KMS-11 (cell line): Measurements from ENCODE around the gene FAM180A.
"Not testable (repeated sequence)": the region's sequence is repeated elsewhere in the genome, so short reads cannot be mapped to it uniquely, and the experiment has no call there.

Experiments
- H2AFZ ChIP-seq: fragments of 200-600 bp; sonication (generic); 2 replicates; pipeline ENCODE4 v1.6.1; 2016; ENCODE audit warnings: antibody characterized with exemption, mixed run types, low read depth
- H3K27ac ChIP-seq: fragments of 200-600 bp; sonication (generic); 2 replicates; pipeline ENCODE4 v1.6.1; 2016; ENCODE audit warnings: mild to moderate bottlenecking, mixed run types
- H3K27me3 ChIP-seq: fragments of 200-600 bp; sonication (generic); 2 replicates; pipeline ENCODE4 v1.6.1; 2017; ENCODE audit warnings: mild to moderate bottlenecking, low read depth, mixed run types, moderate library complexity; ENCODE audit not compliant: insufficient read depth
- H3K36me3 ChIP-seq: fragments of 200-600 bp; sonication (generic); 2 replicates; pipeline ENCODE4 v1.6.1; 2017; ENCODE audit warnings: mild to moderate bottlenecking, mixed run types; ENCODE audit not compliant: insufficient read depth
- H3K4me1 ChIP-seq: fragments of 200-600 bp; sonication (generic); 2 replicates; pipeline ENCODE4 v1.6.1; 2016; ENCODE audit warnings: mild to moderate bottlenecking, low read depth, mixed run types; ENCODE audit not compliant: poor library complexity, severe bottlenecking
- H3K4me2 ChIP-seq: fragments of 200-600 bp; sonication (generic); 2 replicates; pipeline ENCODE4 v1.7.0; 2016; ENCODE audit warnings: mild to moderate bottlenecking, mixed run types
- H3K4me3 ChIP-seq: fragments of 200-600 bp; sonication (generic); IDR thresholded peaks from 2 replicates; pipeline ENCODE4 v1.6.1; 2017; ENCODE audit warnings: low read depth, low read length, mixed read lengths; ENCODE audit not compliant: insufficient read depth
- H3K79me2 ChIP-seq: fragments of 200-600 bp; sonication (generic); 2 replicates; pipeline ENCODE4 v1.6.1; 2016; ENCODE audit warnings: low read depth, mixed run types; ENCODE audit not compliant: insufficient read depth
- H3K9ac ChIP-seq: fragments of 200-600 bp; sonication (generic); 2 replicates; pipeline ENCODE4 v1.6.1; 2016; ENCODE audit warnings: mild to moderate bottlenecking, mixed run types
- H4K20me1 ChIP-seq: fragments of 200-600 bp; sonication (generic); 2 replicates; pipeline ENCODE4 v1.6.1; 2016; ENCODE audit warnings: mild to moderate bottlenecking, mixed run types; ENCODE audit not compliant: insufficient read depth
- TF ChIP-seq, protein P1 (sequence below): fragments of 200-600 bp; sonication (generic); conservative IDR thresholded peaks from 2 replicates; pipeline ENCODE4 v1.6.1; 2017; ENCODE audit warnings: low read depth, mild to moderate bottlenecking, antibody characterized with exemption, low read length, moderate library complexity, mixed read lengths

Gene FAM180A

DNA sequence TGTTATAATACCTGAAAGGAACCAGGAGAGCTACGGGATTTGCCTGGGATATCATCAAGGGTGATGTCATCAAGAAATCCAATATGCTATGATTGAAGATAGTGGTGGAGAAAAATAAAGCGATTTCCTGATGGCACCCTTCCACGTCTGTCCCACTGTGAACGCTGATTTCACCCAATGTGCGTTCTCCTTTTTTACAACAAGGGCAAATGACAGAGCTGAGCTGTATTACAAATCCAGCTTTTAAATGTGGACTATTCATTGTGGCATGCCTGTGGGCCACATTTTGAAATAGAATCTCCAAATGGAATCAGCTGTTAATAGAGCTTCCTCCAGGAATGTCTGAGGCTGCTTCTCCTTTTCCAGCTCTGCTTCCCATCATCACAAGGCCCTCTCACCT is 43.9 kb downstream of the FAM180A start:
- no peaks in the 10 kb centered on the region for H4K20me1 ChIP-seq
- H3K4me3 ChIP-seq: no peak overlapping the region
- no peak overlapping the region for H3K9ac ChIP-seq
- TF ChIP-seq, protein P1, sequence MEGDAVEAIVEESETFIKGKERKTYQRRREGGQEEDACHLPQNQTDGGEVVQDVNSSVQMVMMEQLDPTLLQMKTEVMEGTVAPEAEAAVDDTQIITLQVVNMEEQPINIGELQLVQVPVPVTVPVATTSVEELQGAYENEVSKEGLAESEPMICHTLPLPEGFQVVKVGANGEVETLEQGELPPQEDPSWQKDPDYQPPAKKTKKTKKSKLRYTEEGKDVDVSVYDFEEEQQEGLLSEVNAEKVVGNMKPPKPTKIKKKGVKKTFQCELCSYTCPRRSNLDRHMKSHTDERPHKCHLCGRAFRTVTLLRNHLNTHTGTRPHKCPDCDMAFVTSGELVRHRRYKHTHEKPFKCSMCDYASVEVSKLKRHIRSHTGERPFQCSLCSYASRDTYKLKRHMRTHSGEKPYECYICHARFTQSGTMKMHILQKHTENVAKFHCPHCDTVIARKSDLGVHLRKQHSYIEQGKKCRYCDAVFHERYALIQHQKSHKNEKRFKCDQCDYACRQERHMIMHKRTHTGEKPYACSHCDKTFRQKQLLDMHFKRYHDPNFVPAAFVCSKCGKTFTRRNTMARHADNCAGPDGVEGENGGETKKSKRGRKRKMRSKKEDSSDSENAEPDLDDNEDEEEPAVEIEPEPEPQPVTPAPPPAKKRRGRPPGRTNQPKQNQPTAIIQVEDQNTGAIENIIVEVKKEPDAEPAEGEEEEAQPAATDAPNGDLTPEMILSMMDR: no peak
- H3K27me3 ChIP-seq: no peaks in the 10 kb centered on the region
- no peaks in the 10 kb centered on the region for H3K79me2 ChIP-seq
- H3K36me3 ChIP-seq: no peaks in the 10 kb centered on the region
- H3K4me2 ChIP-seq: no peak overlapping the region
- no peaks in the 10 kb centered on the region for H3K4me1 ChIP-seq
- H2AFZ ChIP-seq: no peak overlapping the region
- H3K27ac ChIP-seq: no peak overlapping the region

DNA sequence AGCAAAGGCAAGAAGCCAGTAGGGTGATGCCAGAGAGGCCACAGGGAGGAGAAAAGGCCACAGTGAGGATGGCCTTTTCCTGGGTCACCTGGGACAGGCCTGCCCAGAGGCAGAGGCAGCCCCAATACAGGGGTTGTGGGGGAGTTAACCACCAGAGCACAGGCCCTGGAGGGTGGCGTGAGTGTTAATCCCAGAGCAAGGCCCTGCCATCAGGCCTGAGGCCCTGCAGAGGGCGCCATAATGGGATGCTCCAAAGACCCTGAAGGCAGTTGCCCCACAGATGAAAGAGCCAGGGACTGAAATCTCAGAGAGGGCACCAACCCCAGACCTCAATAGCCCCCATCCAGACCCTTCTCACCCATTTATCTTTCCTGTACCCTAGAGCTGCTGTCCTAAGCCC is 44.5 kb downstream of the FAM180A start:
- no peak overlapping the region for H3K9ac ChIP-seq

GRCh38 chr7:135697276-135698049 is 51.1 kb downstream of the FAM180A start:
- no peaks in the 10 kb centered on the region for H3K36me3 ChIP-seq
- H2AFZ ChIP-seq: no peak overlapping the region
- no peak overlapping the region for H3K9ac ChIP-seq
- TF ChIP-seq, protein P1: no peak
- H3K27me3 ChIP-seq: no peaks in the 10 kb centered on the region
- H3K79me2 ChIP-seq: no peaks in the 10 kb centered on the region
- no peak overlapping the region for H3K27ac ChIP-seq
- no peak overlapping the region for H3K4me3 ChIP-seq
- H3K4me1 ChIP-seq: no peaks in the 10 kb centered on the region
- H3K4me2 ChIP-seq: no peak overlapping the region
- H4K20me1 ChIP-seq: no peaks in the 10 kb centered on the region

More for the DNA sequence above, 44.5 kb downstream of the FAM180A start:
- Histone ChIP-seq H3K79me2 (no peaks in the 10 kb centered on the region), H4K20me1 (no peaks in the 10 kb centered on the region), H3K36me3 (no peaks in the 10 kb centered on the region), H2AFZ (no peak overlapping the region), H3K4me2 (no peak overlapping the region), H3K4me1 (no peaks in the 10 kb centered on the region), H3K27ac (no peak overlapping the region), H3K4me3 (no peak overlapping the region), H3K27me3 (no peaks in the 10 kb centered on the region)
- TF ChIP-seq, protein P1: no peak; the same call in 1 of the 2 replicates

DNA sequence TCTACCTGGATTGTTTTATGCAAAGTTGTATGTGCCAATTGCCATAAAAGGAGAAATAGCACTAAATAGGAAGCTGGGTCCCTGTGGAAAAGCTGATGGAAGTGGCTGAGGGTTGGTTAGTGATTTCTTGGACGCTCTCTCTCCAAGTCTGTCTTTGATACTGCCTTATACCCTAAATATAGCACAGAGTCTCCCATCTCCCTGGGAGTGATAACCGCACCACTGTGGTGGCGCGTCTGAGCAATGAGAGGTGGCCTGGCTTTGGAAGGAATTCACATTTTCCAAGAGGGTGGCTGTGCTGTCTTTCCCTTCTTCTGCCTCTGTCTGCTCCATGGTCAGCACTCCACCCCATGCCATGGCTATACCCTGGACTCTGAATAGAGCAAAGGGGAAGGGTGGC is 55.1 kb downstream of the FAM180A start:
- Histone ChIP-seq H3K27me3 (no peaks in the 10 kb centered on the region), H3K79me2 (no peaks in the 10 kb centered on the region), H3K27ac (no peak overlapping the region), H3K9ac (no peak overlapping the region), H3K4me3 (no peak overlapping the region), H2AFZ (no peak overlapping the region), H4K20me1 (no peaks in the 10 kb centered on the region), H3K36me3 (no peaks in the 10 kb centered on the region), H3K4me2 (no peak overlapping the region), H3K4me1 (no peaks in the 10 kb centered on the region)
- TF ChIP-seq, protein P1: no peak

GRCh38 chr7:135692606-135693005 is 56.0 kb downstream of the FAM180A start:
- H3K4me2 ChIP-seq, H3K36me3 ChIP-seq, H3K27ac ChIP-seq, H3K4me1 ChIP-seq, H3K27me3 ChIP-seq, H2AFZ ChIP-seq, H4K20me1 ChIP-seq, H3K9ac ChIP-seq, H3K4me3 ChIP-seq, H3K79me2 ChIP-seq: not testable (repeated sequence)
